Measurements from ENCODE around the gene NTN4. TPM values are rescaled to one million over a fixed set of nuclear protein-coding genes. Genes with fewer than 3 reads are reported as not detected.
A peak's percentile ranks its signal among the peaks of the same experiment; 100 is the strongest.
"Not testable (repeated sequence)": the region's sequence is repeated elsewhere in the genome, so short reads cannot be mapped to it uniquely, and the experiment has no call there.

The NTN4 gene
- total RNA-seq, 1 experiment from 2014 or later: 7.7 TPM

GRCh38 chr12:95626854-95627253, 163.7 kb downstream of the NTN4 start:
- DNase-seq (ENCODE audit: low read depth): no peak

- DNase-seq (ENCODE audit: low read depth): no peak
These were observed 165.6 kb downstream of the NTN4 start for GRCh38 chr12:95625012-95625411.

- DNase-seq (ENCODE audit: low read depth): no peak
These were observed 166.0 kb downstream of the NTN4 start for GRCh38 chr12:95624589-95624988.

- DNase-seq (ENCODE audit: low read depth): peak; percentile 61
These were observed 166.9 kb downstream of the NTN4 start for GRCh38 chr12:95623554-95624170.

DNA sequence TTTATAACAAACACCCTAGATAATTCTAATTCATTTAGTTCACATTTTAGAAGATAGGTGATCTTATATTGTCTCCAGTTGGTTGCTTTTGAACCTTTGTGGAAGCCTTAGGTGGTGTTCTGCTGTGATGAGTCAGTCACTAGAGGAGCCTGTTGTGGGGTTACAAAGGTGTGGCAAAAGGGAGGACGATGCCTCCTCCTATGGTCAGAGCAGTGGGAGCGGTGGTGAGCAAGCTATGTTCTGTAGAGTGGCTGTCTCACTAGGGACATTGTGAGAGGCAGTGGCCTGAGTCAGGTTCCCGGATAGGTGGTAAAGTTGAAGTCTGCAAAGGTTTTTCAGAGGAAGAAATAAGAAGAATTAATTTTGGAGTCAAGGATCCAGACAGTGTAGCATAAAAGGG, 167.7 kb downstream of the NTN4 start:
- DNase-seq (ENCODE audit: low read depth): no peak

- DNase-seq (ENCODE audit: low read depth): no peak
These were observed 168.8 kb downstream of the NTN4 start for GRCh38 chr12:95621725-95622124.

- DNase-seq (ENCODE audit: low read depth): no peak
These were observed 170.4 kb downstream of the NTN4 start for GRCh38 chr12:95620171-95620570.

- DNase-seq (ENCODE audit: low read depth): not testable (repeated sequence)
These were observed 174.1 kb downstream of the NTN4 start for GRCh38 chr12:95616470-95616869.

GRCh38 chr12:95615749-95616148, 174.8 kb downstream of the NTN4 start:
- no peak for DNase-seq (ENCODE audit: low read depth)

DNA sequence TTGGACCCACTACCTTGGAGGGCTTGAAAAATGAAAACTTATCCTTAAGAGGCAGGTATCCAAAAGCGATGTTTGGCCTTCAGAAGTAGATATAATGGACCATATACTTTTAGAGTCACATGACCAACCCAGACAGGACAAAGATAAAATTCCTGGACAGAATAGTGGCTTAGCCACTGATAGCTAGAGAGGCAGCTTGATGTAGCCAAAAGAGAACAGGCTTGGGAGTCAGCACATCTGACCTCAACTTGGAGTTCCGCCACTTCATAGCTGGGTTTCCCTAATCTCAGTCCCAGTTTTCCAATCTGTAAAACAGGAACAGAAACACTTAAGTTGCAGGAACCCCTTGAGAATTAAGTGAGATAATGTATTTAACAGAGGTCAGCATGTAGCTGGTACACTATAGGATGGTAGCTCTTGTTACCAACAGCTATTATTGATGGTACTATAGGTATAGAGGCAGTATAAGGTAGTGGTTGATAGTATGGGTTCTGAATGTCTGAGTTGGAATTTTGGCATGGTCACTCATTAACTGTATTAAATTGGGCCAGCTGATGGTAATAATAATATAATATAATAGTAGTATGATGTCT, 176.1 kb downstream of the NTN4 start:
- no peak for DNase-seq (ENCODE audit: low read depth)

GRCh38 chr12:95613021-95613420, 177.5 kb downstream of the NTN4 start:
- DNase-seq (ENCODE audit: low read depth): no peak

DNA sequence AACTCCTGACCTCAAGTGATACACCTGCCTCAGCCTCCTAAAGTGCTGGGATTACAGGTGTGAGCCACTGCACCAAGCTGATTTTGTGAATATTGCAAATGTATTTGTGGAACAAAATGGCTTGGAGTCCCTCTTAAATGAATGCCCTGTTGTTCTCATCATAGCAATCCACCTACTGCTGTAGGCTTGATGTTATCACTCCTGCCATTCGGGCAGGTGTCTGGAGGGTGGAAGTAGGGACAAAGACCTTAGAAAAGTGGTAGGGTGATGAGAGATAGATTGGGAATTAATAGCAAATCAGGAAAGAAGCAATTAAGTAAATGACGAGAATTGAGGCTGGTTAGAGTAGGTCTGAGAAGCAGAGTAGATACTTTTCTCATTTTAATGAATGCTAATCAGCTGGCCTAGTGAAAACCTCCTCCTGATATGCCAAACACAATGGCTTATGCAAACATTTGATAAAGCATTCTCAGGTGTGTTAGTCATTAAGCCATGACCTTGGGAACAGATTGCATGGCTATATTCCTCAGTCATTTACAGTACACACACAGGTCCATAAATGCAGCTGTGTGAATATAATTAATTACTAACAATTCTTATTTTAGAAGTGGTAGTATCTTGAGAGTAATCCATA, 178.8 kb downstream of the NTN4 start:
- DNase-seq (ENCODE audit: low read depth): no peak

- DNase-seq (ENCODE audit: low read depth): peak; percentile 72
These were observed 182.1 kb downstream of the NTN4 start for GRCh38 chr12:95608252-95609033.

Small RNA genes lying within 50 kb of the gene (small RNA-seq; reads per million reads assigned to genes)
- gene RF00019 (not detected), gene RNU6-247P (not detected)

Other genes starting within 250 kb of the NTN4 start
- not detected in 2 replicates for gene USP44, start 239.3 kb downstream of the NTN4 start, total RNA-seq (2014; rRNA removed; shearing (Covaris generic))
- gene SNRPF, start 68.2 kb upstream of the NTN4 start, total RNA-seq (2014; rRNA removed; shearing (Covaris generic)): 28.3 and 44.5 TPM in 2 replicates
- gene CCDC38, start 151.8 kb upstream of the NTN4 start, total RNA-seq (2014; rRNA removed; shearing (Covaris generic)): not detected in 2 replicates
- gene AMDHD1, start 152.6 kb upstream of the NTN4 start, total RNA-seq (2014; rRNA removed; shearing (Covaris generic)): 0.13 and 0.43 TPM in 2 replicates
- 0.31 TPM in 1 of 2 replicates, not detected in the other for gene HAL, start 205.6 kb upstream of the NTN4 start, total RNA-seq (2014; rRNA removed; shearing (Covaris generic))
- 73.2 and 74.6 TPM in 2 replicates for gene LTA4H, start 244.8 kb upstream of the NTN4 start, total RNA-seq (2014; rRNA removed; shearing (Covaris generic))

Measured in HT1080 (cell line).